GM21737 (cell line): Measurements from ENCODE around the gene UBL4A.

Experiments
- ATAC-seq: cut with Tn5 transposase; IDR thresholded peaks from one replicate; pipeline ENCODE4 v1.9.1; 2021; ENCODE audit warnings: mild to moderate bottlenecking, moderate library complexity; ENCODE audit not compliant: unreplicated experiment

Gene UBL4A

DNA sequence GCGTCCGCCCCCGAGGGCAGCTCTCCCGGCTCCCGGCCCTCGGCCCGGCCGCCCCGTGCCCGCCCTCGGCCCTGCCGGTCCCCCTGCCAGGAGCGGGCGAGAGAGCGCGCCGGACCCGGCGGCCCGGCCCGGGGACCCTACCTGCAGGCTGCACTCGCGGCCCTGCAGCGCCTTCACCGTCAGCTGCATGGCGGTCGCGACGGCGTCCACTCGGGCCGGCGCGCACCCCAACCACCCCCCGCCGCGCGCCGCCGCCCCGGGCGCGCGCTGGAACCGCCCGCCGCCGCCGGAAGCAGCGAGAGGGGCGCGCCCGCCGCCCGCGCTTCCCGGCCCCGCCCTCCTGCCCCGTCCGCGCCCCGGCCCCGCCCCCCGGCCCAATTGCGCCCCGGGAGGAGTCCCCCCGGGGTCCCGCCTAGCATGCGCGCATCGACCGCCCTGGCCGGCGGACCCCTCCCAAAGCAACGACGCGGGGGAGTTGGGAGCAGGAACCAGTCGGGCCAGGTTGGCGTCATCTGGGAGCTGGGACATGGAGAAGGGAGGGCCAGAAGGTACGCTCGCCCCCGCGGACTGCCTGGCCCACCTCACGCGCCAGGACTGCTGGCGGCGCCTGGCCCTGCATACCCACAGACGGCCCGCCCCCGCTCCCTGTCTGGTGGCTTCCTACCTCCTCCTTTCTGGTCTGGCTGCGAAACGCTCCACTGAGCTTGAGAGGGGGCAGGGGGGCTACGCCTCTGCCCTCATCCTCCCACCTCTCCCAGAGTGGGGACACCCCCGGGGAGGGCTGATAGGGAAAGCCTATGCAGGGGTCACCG is at the start of gene UBL4A:
Gene UBL4A, minus strand, starts transcription at position 220 of the 812 bp plus-strand sequence. Its CDS starts 31 bp downstream, at position 189.
- no peak for ATAC-seq

DNA sequence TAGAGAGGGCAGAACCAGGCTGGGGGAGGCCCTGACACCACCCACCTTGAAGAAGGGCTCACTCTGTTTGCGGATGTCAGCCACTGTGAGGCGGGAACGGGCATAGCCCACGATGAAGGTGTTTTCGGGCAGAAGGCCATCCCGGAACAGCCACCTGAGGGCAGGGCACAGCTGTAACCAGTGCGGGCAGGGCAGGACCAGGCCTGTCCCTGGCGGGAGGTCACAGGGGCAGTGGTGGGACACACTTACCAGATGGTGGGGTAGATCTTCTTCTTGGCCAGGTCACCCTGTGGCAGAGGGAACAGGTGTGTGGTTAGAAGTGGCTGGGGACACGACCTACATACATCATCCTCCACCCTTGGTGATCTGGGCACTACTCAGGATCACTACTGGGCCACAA is 49.5 kb upstream of the UBL4A start:
- ATAC-seq = no peak

DNA sequence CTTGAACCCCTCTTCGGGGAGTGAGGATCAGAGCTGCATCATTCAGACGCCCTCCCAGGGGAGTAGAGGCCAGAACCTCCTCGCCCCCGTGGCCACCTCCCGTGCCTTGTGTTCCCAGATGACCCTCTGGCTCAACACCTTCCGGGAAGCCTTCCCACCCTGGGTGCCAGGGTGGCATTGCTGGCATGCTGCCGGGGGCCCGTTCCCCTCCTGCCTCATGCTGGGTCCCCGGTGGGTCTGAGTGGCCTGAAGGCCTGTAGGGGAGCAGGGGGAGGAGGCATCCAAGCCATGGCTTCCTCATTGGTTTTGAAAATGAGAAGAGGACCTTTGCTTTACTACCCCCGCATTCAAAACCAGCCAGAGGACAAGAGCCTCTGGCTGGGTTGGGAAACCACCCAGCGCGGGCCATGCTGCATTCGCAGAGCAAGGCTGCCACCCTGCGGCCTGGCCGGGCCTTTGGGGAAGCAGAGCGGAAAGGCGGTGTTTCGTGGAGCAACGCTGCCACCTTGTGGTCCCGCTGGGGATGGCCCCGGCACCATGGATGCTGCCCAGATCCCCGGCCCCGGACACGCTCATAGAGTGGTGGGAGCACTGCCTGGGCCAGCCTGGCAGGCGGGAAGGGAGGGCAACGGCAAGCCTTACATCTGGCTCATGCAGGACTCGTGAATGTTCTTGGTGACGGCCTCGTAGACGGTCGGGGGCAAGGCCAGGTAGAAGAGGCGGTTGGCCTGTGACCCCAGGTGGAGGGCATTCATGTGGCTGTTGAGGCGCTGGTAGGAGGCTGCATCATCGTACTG is 48.3 kb upstream of the UBL4A start:
- peak; percentile 76 for ATAC-seq

DNA sequence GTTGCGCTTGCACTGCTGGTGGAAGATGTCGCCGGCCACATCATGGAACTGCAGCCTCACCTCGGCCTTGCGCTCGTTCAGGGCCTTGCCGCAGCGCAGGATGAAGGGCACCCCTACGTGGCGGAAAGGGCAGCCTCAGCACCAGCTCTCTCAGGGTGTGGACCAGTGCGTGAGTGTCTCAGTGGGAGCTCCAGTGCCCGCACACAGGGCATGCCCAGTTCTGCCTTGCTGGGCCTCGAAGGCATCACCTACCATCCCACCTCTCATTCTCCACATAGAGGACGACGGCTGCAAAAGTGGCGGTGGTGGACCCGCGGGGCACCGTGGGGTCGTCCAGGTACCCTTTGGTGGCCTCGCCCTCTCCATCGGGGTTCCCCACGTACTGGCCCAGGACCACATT is 46.3 kb upstream of the UBL4A start:
- no peak for ATAC-seq

DNA sequence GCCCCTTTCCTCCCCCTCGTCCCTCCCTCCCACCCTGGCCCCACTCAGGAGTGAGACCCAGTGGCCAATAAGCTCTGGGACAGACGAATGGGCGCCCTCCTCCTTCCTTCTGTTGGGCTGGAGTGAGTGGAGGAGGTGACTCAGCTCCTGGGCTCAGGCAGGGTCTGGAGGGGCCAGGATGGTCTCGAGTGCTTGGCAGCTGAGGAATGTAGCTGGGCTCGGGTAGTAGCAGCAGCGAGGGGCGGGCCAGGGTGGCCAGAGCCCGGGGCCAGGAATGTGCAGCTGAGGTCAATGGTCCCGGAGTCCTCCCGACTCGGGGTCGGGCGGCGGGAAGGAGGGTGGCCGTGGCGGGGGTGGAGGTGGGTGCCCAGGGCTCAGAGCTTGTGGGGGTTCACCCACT is 45.2 kb upstream of the UBL4A start:
- no peak for ATAC-seq

DNA sequence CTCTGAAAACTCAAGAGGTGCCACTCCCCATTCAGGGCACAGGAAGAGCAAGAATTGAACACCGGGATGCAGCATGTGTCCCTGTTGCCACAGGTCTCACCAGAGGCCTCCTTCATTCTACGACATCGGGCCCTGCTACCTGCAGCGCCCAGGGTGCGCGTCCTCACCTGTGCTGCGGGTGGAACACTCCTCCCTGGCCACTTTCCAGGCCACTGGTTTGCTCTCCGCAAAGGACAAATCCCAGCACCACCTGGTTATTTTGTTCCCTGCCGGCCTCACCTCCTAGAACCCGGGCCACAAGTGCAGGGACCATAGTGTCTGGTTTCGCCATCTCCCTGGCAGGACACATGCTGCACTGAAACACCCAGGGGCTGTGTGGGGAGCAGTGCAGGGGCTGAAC is 43.9 kb upstream of the UBL4A start:
- no peak for ATAC-seq

DNA sequence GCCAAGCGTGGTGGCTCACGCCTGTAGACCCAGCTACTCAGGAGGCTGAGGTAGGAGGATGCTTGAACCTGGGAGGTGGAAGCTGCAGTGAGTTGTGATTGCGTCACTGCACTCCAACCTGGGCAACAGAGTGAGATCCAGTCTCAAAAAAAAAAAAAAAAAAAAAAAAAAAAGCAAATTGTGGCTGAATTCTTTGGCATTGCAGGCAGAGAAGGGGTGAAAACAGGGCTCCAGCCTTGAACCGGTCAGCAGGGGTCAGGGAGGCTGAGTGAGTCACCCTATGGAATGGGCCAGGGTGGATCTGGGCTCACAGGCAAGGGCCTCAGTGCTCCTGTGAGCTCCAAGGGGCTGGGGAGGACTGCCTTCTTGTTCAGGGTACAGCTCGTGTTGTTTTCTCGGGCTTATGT is 42.8 kb upstream of the UBL4A start:
- no peak for ATAC-seq

DNA sequence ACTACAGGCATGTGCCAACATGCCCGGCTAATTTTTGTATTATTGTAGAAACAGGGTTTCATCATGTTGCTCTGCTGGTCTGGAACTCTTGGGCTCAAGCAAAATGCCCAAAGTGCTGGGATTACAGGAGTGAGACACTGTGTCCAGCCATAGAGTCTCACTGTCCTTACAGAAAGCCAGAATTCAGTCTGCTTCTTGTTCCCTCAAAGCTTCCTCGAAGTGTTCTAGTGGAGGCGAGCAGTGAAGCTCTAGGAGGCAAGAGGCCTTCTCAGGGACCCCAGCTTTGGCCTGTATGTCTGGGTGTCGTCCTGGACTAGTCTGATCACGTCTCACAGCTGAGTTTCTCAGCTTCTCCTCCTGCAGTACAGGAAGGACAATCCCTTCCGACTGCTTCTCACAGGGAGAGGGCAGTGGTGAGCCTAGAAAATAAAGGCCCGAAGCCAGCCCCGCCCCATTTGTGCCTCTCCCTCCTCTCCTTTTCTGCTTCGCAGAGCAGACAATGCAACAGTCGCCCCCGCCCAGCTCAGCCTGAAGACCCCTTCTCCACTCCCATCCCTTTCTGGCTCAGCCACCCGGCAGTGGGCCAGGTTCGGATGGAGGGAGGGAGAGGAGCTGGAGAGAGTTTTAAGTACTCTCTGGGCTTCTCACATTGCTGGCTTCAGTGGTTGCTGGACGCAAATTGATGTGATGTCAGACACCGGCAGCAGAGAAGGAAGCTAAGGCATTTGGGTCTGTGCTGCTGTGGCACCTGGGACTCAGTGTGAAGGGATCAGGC is 40.7 kb upstream of the UBL4A start:
- peak; percentile 72 for ATAC-seq

DNA sequence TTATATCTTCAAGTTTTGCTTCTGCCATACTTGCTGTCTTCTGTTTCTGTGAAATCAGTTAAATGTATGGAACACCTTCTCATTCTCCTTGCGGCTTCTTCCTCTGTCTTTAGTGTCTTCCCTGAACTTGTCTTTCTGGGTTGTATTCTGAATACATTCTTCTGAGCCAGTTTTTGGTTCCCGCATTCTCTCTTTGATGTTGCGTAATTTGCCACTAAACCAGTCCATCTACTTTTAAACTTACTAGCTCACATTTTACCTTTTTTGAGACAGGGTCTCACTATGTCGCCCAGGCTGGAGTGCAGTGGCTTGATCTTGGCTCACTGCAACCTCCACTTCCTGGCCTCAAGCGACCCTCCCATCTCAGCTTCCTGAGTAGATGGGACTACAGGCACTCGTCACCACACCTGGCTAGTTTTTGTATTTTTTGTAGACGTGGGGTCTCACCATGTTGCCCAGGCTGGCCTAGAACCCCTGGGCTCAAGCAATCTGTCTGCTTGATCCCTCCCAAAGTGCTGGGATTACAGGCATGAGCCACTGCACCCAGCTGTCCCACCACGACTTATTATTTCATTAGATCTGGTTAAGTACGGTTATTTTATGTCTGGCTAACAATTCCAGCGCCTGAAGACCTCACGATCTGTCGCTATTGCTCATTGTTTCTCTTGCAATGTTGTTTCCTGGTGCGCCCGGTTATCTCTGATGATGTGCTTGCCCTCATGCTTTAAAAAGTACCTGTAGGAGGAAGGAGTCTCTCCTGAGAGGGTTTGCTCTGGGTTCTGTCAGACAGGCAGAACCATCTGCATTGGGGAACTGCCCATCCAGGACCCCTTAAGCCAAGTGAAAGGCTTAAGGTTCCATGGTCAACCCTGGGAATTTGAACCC is 39.4 kb upstream of the UBL4A start:
- ATAC-seq = no peak

DNA sequence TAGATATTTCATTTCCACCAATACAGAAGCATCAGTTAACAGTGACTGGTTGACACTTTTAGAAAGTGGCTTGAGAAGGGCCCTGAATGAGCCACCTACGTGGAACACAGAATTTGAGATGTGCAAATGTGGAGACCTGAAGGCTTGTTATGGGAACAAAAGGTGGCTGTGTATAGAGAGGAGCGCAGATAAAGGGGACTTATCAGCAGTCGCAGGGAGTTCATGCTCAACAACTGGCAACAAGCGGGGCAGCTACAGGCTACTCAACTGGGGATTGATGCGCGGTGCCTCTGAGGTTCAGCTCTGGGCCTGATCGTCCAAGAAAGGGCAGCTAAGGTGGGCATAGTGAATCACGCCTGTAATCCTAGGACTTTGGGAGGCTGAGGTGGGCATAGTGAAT is 33.0 kb upstream of the UBL4A start:
- ATAC-seq = no peak

DNA sequence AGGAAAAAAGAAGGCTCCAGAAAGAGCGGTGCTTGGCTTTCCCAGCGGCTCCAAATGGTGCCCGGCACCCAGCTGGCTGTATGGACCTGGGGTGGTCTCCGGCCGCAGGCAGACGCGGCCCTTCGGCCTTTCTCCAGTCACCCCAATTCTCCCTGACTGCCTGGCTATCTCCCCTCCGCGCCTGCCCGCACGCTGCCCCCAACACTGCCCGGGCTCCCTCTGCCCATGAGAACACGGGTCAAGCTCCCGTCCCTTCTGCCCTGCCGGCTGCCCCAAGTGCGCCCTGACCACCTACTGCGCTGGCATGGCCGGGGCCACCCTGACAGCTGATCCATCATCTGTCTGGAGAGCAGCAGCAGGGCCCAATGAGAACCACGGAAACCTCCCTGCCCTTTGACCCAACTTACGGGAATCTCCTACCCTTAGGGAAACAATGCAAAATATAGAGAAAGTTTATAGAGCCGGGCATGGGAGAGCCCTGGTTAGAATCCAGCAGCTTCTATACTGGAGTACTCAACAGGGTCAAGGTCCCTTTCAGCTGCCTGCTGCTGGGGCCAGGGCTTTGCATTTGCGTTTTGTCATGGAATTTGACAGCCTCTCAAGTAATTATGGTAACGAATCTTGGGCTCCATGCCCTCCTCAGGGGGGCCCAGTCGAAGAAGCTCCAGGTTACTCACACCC is 30.8 kb upstream of the UBL4A start:
- ATAC-seq = no peak

DNA sequence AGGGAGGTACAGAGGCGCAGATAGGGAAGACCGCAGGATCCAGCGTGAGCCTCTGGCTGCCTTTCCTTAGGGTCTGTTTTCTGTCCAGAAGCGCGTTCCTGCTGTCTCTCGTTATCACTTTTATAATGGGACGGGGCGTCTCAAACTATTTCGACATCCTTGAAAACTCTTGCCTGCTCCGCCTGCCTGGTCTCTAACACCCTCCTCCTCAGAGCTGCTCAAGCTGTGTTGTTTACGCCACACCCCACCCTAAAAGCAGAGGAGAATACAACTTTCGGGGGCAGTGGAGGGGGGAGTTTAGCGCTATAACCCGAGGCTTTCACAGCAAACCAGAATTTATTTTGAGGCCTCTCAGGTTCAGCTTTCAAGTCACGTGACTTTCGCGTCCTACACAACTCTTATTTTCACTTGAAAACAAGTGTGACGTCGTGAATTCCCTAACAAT is 30.3 kb upstream of the UBL4A start:
- ATAC-seq = no peak

DNA sequence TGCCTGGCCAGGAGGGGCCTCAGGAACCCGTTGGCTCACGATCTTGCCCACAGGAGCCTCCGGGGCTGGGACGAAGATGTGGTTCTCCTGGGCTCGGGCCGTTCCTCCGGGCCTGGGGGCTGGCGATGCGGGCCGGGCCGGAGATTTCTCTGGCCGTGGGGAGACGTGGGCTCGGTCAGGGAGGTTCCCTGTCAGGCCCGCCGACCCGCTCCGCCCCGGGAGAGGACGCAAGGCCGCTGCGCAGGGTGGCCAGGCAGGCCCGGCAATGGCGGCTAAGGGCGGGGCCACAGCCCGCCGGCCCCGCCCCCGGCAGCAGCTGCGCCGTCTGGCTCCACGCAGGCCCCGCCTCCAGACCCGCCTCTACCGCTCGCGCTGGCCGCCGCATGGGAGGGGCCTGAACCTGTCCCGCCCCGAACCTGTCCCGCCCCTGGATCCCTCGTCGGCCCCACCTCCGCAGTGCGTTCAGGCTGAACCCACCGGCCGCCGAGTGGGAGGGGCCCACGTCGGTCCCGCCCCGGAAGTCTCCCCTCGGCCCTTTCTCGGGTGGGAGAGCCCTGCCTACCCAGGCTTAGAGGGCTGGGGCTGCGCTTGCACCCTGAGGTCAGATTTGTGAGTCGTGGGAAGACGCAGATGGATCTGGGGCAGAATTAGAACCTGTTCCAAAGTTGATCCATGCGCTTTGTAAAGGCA is 29.7 kb upstream of the UBL4A start, which contains the start of gene FAM3A:
Gene FAM3A, minus strand, starts transcription at position 267 of the 690 bp plus-strand sequence. CDS start 460 bp downstream, outside the sequence.
- ATAC-seq = peak; percentile 93

DNA sequence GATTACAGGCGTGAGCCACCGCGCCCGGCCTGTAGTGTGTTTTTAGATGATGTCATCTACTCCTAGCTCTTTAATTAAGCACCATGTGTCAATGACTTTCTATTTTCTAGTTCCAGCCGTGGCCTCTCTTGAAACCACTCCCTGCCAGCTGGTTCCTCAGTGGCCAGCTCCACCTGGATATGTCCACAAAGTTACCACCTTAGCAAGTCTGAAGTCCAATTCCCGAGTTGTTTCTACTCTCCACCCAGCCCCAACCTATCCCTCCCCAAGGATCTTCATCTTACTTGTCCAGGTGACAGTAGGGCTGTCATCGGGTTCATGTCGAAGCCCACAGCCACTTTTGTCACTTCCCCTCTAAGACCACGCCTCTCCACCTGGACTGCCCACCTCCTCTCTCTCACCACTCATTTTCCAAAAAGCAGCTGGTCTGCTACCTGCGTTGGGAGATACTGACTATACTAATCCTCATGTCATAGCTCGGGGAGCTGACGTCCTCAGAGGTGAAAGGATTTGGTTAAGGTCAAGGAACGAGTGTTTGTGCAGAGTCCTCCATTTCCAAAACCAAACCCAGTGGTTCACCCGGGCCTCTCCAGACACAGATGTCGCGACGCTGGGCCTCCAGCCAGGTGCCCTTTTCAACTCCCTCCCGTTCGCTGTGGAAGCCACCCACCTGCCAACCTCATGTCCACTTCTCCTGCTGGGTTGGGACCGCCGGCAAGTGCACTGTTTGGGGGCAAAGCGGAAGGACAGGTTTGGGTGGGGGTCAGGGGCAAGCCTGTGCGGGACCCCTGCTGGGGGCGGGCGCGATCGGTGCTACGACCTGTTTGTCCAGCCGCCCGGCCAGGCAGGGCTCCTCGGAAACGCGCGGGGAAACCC is 28.9 kb upstream of the UBL4A start:
- no peak for ATAC-seq

DNA sequence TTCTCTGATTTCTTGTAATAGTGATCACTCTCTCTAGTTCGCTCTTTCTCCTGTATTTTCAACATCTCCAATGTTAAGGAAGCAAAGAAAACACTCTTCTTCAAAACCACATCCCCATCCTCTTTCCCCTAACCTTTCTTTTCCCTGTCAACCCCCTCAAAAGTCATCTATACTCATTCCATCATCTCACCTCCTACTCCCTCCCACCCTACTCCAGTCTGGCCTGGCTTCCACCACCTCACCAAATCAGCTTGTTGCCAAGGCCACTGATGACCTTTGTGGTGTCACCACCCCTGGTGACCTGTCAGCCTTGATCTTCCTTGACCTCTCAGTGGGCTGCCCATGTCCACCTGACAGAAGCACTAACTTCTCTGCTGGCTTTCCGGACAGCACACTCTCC is 27.3 kb upstream of the UBL4A start:
- no peak for ATAC-seq

DNA sequence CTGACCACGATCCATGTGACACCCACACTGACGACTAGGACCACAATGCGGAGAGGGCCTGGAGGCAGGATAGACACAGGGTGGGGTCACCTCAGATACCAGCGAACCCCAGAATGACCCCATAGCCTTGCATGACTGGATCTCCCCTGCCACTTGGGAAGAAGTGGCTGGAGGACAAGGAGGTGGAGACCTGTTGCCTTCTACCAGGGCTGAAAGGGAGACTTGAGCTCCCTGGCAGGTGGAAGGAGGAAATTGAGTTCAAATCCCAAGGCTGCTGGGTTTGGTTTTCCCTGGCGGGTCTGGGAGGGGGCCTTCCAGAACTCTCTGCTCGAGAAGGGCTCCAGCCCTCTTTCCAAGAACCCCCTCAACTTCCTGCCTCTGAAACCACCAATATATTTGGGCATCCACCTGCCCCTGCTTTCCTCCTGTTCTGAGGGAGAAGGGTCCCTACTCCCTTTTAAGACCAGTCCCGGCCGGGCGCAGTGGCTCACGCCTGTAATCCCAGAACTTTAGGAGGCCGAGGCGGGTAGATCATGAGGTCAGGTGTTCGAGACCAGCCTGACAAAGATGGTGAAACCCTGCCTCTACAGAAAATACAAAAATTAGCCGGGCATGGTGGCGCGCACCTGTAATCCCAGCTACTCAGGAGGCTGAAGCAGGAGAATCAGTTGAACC is 26.6 kb upstream of the UBL4A start:
- ATAC-seq = no peak

DNA sequence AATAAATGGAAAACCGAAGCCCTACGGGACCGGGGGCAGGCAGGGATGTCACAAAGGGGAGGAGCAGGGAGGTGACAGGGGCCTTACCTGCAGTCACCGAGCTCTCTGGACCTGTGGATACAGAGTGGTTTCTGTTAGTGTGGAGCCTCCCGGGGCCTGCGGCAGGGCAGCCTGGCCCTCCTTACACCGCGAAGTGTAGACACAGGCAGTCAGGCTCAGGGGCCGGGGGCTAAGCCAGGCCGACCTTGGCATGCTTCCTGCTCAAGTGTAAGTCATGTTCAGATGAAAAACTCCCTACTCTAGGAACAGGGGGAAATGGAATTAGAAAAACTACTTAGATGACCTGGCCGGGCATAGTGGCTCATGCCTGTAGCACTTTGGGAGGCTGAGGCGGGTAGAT is 25.3 kb upstream of the UBL4A start:
- ATAC-seq = no peak

DNA sequence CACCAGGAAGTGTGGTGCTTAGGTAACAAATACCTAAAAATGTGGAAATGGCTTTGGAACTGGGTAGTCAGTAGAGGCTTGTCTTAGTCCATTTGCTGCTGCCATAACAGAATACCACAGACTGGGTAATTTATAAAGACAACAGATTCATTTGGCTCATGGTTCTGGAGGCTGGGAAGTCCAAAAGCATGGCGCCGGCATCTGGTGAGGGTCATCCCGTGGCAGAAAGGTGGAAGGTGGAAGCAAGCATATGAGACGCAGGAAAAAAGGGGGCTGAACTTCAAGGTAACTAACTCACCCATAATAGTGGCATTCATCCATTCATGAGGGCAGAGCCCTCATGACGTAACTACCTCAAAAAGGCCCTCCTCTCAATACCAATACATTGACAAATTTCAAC is 23.0 kb upstream of the UBL4A start:
- no peak for ATAC-seq
